HCT116 (cell line): ENCODE data around the gene MORF4L1. TPM values are rescaled to one million over a fixed set of nuclear protein-coding genes. Genes with fewer than 3 reads are reported as not detected.
"Not testable (repeated sequence)": the region's sequence is repeated elsewhere in the genome, so short reads cannot be mapped to it uniquely, and the experiment has no call there.

ENCODE experiments used
- ATAC-seq: fragments of 200-7000 bp; cut with Tn5 transposase; 2 replicates; pipeline ENCODE4 v1.9.1; 2020; ENCODE audit warnings: mild to moderate bottlenecking, moderate library complexity
- BruUV-seq: library from RNA; stranded (reverse); fragments of 400-500 nt; replicated peaks from 2 replicates; lab custom pipeline; 2021; lab: Mats Ljungman, UMichigan
- CTCF ChIA-PET: fragments of 300-600 bp; sonication (Branson Sonifier 250); formaldehyde crosslinking; loops from one replicate; lab custom pipeline; 2021; ENCODE audit warnings: antibody characterized with exemption; lab: Charles Lee
- POLR2A ChIA-PET: fragments of 300-600, 350-600 bp; sonication (Branson Sonifier 250); formaldehyde crosslinking; loops from one replicate; lab custom pipeline; 2021; ENCODE audit warnings: antibody characterized with exemption; lab: Charles Lee
- RAD21 ChIA-PET, 2 experiments: fragments of 300-600 bp; sonication (Branson Sonifier 250); formaldehyde crosslinking; loops; one replicate each; lab custom pipeline; 2023; ENCODE audit warnings: low total read pairs in 2 of 2; ENCODE audit not compliant: uncharacterized antibody in 2 of 2, unreplicated experiment in 2 of 2, low non-redundant PET in 1 of 2; lab: Charles Lee
- DNase-seq: peaks from one replicate; pipeline ENCODE4 v3.0.0-alpha.2; 2010; ENCODE audit warnings: low read depth, low spot score
- H2AFZ ChIP-seq: fragments of 200-600 bp; shearing (Covaris generic), sonication (generic); 2 replicates; pipeline ENCODE4 v1.6.1; 2017; ENCODE audit warnings: low read depth, mixed run types, mixed read lengths, antibody characterized with exemption, low read length; ENCODE audit not compliant: poor library complexity, severe bottlenecking
- H3K27ac ChIP-seq: 2 replicates; pipeline ENCODE4 v1.5.1; 2012; ENCODE audit warnings: low read depth, low read length
- H3K27me3 ChIP-seq: fragments of 200-600 bp; sonication (generic); 2 replicates; pipeline ENCODE4 v1.6.1; 2016; ENCODE audit warnings: mixed run types, low read length, mixed read lengths; ENCODE audit not compliant: insufficient read depth
- H3K36me3 ChIP-seq, 2 experiments: fragments of 200-500 bp in 1 of 2; fragments of 200-600 bp in 1 of 2; sonication (Bioruptor generic) in 1 of 2; sonication (generic) in 1 of 2; 2 replicates each; pipeline versions ENCODE4 v1.5.1 to v1.6.1; 2014 to 2016; ENCODE audit warnings: low read length in 2 of 2, inconsistent platforms in 1 of 2, mixed read lengths in 1 of 2, mixed run types in 1 of 2; ENCODE audit not compliant: insufficient read depth in 2 of 2, control insufficient read depth in 1 of 2
- H3K4me1 ChIP-seq, 2 experiments: fragments of 200-600 bp in 1 of 2; sonication (generic) in 1 of 2; 2 replicates each; pipeline versions ENCODE4 v1.5.1 to v1.6.1; 2012 to 2017; ENCODE audit warnings: low read length in 2 of 2, inconsistent platforms in 1 of 2, mild to moderate bottlenecking in 1 of 2, mixed read lengths in 1 of 2, mixed run types in 1 of 2, moderate library complexity in 1 of 2; ENCODE audit not compliant: insufficient read depth in 2 of 2, control insufficient read depth in 1 of 2
- H3K4me2 ChIP-seq: fragments of 200-600 bp; sonication (generic); 2 replicates; pipeline ENCODE4 v1.6.1; 2017; ENCODE audit warnings: mixed run types, low read length, mixed read lengths
- H3K4me3 ChIP-seq, 2 experiments: fragments of 200-600 bp in 1 of 2; sonication (generic) in 1 of 2; replicated peaks in 1 of 2; 2 replicates each; pipeline ENCODE4 v1.5.1; 2011 to 2016; ENCODE audit warnings: low read length in 2 of 2, control low read depth in 1 of 2, low read depth in 1 of 2, mild to moderate bottlenecking in 1 of 2, mixed read lengths in 1 of 2, mixed run types in 1 of 2
- H3K79me2 ChIP-seq: fragments of 200-600 bp; sonication (generic); 2 replicates; pipeline ENCODE4 v1.6.1; 2017; ENCODE audit warnings: mild to moderate bottlenecking, mixed run types, low read length, moderate library complexity, mixed read lengths; ENCODE audit not compliant: insufficient read depth
- H3K9ac ChIP-seq: fragments of 200-600 bp; sonication (generic); 2 replicates; pipeline ENCODE4 v1.6.1; 2016; ENCODE audit warnings: low read length, mixed read lengths
- H3K9me2 ChIP-seq: fragments of 200-600 bp; sonication (generic), shearing (Covaris generic); 2 replicates; pipeline ENCODE4 v1.6.1; 2017; ENCODE audit warnings: mixed run types, mild to moderate bottlenecking, moderate library complexity; ENCODE audit not compliant: insufficient read depth
- H3K9me3 ChIP-seq, 2 experiments: fragments of 200-500 bp in 1 of 2; fragments of 200-600 bp in 1 of 2; sonication (Bioruptor generic) in 1 of 2; sonication (generic) in 1 of 2; 2 replicates each; pipeline ENCODE4 v1.6.1; 2014 to 2017; ENCODE audit warnings: low read length in 2 of 2, mixed read lengths in 2 of 2, inconsistent platforms in 1 of 2, low read depth in 1 of 2, mild to moderate bottlenecking in 1 of 2, mixed run types in 1 of 2, moderate library complexity in 1 of 2; ENCODE audit not compliant: control insufficient read depth in 1 of 2, insufficient read depth in 1 of 2
- H4K20me1 ChIP-seq: fragments of 200-600 bp; sonication (generic), shearing (Covaris generic); 2 replicates; pipeline ENCODE4 v1.6.1; 2017; ENCODE audit warnings: mixed run types, mild to moderate bottlenecking, moderate library complexity; ENCODE audit not compliant: insufficient read depth
- EZH2 ChIP-seq: fragments of 200-600 bp; sonication (generic); IDR thresholded peaks from 2 replicates; pipeline ENCODE4 v1.6.1; 2017; ENCODE audit warnings: antibody characterized with exemption, mixed run types
- POLR2A ChIP-seq: IDR thresholded peaks from 2 replicates; pipeline ENCODE4 v1.7.0; 2011; ENCODE audit warnings: borderline replicate concordance; ENCODE audit not compliant: insufficient read depth, insufficient read length; ENCODE audit errors: extremely low read depth
- RAD21 ChIP-seq: IDR thresholded peaks from 2 replicates; pipeline ENCODE4 v1.6.1; 2012; ENCODE audit warnings: low read depth, mild to moderate bottlenecking
- intact Hi-C: fragments of 100-400 bp; cut with micrococcal nuclease; formaldehyde crosslinking; loops from 2 replicates; pipeline ENCODE4 v1.10.0; 2022
- total RNA-seq: library from RNA; stranded (reverse); gene quantifications from one replicate; pipeline ENCODE4 v1.2.1, GENCODE V29; 2021; ENCODE audit not compliant: unreplicated experiment
- TF ChIP-seq, protein P1 (sequence below): IDR thresholded peaks from 2 replicates; pipeline ENCODE4 v1.6.1; 2012

Gene MORF4L1
- total RNA-seq, 1 experiment from 2014 or later, result 273 TPM

DNA sequence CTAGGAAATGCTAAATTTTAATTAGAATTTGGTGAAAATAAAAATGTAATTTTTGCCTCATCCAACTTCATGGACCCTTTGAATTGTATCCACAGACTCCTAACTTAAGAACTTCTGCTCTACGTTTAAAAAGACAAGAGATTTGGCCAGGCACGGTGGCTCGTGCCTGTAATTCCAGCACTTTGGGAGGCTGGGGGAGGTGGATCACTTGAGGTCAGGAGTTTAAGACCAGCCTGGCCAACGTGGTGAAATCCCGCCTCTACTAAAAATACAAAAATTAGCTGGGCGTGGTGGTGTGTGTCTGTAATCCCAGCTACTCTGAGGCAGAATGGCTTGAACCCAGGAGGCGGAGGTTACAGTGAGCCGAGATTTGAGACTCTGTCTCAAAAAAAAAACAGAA, 6.7 kb upstream of the MORF4L1 start:
- ATAC-seq, H3K27me3 ChIP-seq, POLR2A ChIA-PET: not testable (repeated sequence)

DNA sequence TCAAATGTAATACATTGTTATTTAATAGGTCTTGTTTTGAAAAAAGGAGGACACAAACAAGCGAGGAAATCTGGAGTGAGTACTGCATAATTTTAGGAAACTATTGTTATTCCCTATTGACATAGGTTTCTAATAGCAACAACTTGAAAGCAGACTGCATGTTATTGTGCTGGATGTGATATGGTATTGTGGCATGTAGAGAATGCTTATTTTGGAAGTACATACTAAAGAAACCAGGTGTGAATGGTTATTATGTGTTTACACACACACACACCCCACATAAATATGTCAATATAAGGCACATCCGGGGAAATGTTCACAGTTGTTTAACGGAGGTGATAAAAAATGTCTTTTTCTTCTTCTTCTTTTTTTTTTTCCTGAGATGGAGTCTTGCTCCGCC, 5.9 kb upstream of the MORF4L1 start:
- Histone ChIP-seq H3K36me3 (no peaks in the 10 kb centered on the region), H3K4me3 (no peak overlapping the region), H3K27ac (no peak overlapping the region), H3K4me2 (no peak overlapping the region), H3K27me3 (no peaks in the 10 kb centered on the region), H2AFZ (no peak overlapping the region), H3K9me2 (no peaks in the 10 kb centered on the region), H3K9ac (no peak overlapping the region), H3K79me2 (no peaks in the 10 kb centered on the region), H3K4me1 (no peaks in the 10 kb centered on the region), H4K20me1 (no peaks in the 10 kb centered on the region), H3K9me3 (no peaks in the 10 kb centered on the region)
- TF ChIP-seq EZH2 (no peak), POLR2A (no peak), RAD21 (no peak)
- TF ChIP-seq, protein P1, sequence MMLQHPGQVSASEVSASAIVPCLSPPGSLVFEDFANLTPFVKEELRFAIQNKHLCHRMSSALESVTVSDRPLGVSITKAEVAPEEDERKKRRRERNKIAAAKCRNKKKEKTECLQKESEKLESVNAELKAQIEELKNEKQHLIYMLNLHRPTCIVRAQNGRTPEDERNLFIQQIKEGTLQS, result no peak
- intact Hi-C loops, result no loop called here
- ChIA-PET RAD21 (no interaction called here), CTCF (no interaction called here), POLR2A (no interaction called here)
- no peak for ATAC-seq
- DNase-seq, result no peak
- BruUV-seq, result no TSS peak

More for the DNA sequence above, 6.7 kb upstream of the MORF4L1 start:
- H3K9ac ChIP-seq, RAD21 ChIA-PET, BruUV-seq, H3K9me2 ChIP-seq, CTCF ChIA-PET, H4K20me1 ChIP-seq, H3K27ac ChIP-seq, H3K9me3 ChIP-seq, H3K4me2 ChIP-seq, H3K4me1 ChIP-seq, H3K4me3 ChIP-seq, intact Hi-C loops, H3K36me3 ChIP-seq, DNase-seq, H3K79me2 ChIP-seq, H2AFZ ChIP-seq: not testable (repeated sequence)
